ENCODE results near the gene KIAA1755.

KIAA1755 gene

DNA sequence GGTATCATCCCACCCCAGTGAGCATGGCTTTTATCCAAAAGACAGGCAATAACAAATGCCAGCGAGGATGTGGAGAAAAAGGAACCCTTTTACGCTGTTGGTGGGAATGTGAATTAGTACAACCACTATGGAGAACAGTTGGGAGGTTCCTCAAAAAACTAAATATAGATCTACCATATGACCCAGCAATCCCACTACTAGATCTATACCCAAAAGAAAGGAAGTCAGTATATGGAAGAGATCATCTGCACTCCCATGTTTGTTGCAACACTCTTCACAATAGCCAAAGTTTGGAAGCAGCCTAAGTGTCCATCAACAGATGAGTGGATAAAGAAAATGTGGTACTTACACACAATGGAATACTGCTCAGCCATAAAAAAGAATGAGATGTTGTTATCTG is 5.9 kb upstream of the KIAA1755 start:
- no peak for DNase-seq (ENCODE audit: extremely low read depth, low read depth)
- TF ChIP-seq, protein P1, sequence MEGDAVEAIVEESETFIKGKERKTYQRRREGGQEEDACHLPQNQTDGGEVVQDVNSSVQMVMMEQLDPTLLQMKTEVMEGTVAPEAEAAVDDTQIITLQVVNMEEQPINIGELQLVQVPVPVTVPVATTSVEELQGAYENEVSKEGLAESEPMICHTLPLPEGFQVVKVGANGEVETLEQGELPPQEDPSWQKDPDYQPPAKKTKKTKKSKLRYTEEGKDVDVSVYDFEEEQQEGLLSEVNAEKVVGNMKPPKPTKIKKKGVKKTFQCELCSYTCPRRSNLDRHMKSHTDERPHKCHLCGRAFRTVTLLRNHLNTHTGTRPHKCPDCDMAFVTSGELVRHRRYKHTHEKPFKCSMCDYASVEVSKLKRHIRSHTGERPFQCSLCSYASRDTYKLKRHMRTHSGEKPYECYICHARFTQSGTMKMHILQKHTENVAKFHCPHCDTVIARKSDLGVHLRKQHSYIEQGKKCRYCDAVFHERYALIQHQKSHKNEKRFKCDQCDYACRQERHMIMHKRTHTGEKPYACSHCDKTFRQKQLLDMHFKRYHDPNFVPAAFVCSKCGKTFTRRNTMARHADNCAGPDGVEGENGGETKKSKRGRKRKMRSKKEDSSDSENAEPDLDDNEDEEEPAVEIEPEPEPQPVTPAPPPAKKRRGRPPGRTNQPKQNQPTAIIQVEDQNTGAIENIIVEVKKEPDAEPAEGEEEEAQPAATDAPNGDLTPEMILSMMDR (IDR thresholded peaks at IDR 0.05; ENCODE audit: low read depth, low read length, missing control alignments): no peak
- H3K4me3 ChIP-seq (replicated peaks; ENCODE audit: low read depth, low read length): no peak overlapping the region

DNA sequence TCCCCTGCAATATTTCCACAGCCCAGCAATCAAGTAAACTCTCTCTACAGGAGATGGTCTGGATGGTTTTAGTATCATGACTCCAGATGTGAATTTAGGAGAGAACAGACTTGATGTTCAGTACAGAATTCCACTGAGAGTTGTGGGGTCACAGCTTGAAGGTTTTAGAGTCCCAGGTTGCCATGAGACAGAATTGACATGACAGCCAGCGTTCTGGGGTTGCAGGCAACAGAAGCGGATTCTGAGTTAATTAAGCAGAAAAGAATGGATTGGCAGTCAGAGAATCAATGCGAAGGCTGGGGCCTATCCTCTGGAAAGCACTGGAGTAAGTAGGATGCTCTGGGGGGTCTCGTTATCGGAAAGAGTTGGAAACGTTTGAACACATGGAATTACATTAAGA is 2.4 kb upstream of the KIAA1755 start:
- DNase-seq (ENCODE audit: extremely low read depth, low read depth): no peak
- no peak overlapping the region for H3K4me3 ChIP-seq (replicated peaks; ENCODE audit: low read depth, low read length)
- TF ChIP-seq, protein P1 (IDR thresholded peaks at IDR 0.05; ENCODE audit: low read depth, low read length, missing control alignments): no peak

DNA sequence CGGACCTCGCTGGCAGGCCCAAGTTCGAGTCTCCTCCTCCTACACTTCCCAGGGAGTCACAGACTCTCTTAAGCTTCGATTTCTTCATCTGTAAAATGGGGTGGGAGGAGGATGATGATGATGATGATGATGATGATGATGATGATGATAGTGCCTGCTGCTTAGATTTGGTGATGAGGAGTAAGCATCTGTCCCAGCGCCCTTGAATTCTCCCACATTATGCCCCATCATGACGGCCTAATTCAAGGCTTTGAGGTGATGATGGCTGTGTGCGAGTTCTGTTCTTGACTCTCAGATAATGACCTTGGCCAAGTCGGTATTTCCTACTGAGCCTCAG is 487 bp upstream of the KIAA1755 start:
- H3K4me3 ChIP-seq (replicated peaks; ENCODE audit: low read depth, low read length): 0 out of 2 replicates have a peak overlapping the region, but pooled peaks have one; percentile 18
- TF ChIP-seq, protein P1 (IDR thresholded peaks at IDR 0.05; ENCODE audit: low read depth, low read length, missing control alignments): no peak

DNA sequence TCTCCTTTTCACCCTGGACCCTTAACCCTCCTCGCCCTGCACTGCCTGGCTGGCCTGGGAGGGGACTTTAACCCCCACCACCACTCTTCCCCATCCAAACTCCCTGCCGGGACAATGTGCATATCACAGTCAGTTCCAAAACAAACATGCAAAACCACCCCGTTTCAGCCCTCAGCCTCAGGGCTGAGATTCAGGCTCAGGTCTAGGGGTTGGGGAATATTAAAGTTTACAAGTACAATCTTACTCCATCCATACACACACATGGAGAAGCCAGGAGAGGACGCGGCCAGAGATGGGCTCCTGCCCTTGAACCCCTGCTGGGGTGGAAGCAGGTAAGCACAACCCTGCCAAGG is 534 bp downstream of the KIAA1755 start:
- H3K4me3 ChIP-seq (replicated peaks; ENCODE audit: low read depth, low read length): peak overlapping the region; percentile 22
- DNase-seq (ENCODE audit: extremely low read depth, low read depth): no peak
- TF ChIP-seq, protein P1 (IDR thresholded peaks at IDR 0.05; ENCODE audit: low read depth, low read length, missing control alignments): no peak

More for the DNA sequence above, 487 bp upstream of the KIAA1755 start:
- no peak for DNase-seq (ENCODE audit: extremely low read depth, low read depth)

DNA sequence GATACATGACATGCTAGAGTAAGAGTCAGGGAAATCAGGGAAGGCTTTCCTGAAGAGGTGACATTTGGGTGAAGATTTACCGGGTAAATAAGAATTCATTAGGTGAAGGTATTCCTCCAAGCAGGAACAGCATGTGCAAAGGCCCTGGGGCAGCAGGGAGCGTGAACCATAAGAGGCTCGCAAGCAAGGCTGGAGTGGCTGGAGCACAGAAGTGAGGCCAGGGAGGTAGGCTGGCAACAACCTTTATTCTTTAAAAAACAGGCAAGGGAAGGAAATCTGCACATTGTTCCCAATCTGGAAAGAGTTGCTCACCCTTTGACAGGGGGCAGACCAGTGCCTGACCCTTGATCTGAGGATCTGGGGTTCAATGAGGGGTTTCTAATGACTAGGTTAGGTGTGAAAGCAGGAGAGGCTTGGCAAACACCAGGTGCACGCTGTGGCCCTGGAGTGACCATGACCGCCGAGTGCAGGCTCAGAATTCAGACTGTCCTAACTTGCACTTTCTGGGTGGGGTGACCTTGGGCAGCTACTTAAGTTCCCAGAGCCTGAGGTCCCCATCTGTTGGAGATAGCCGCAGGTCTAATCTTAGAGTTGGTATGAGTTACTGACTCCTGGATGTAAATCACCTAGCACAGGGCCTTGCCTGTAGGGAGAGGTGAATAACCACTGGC is 1.9 kb downstream of the KIAA1755 start:
- H3K4me3 ChIP-seq (replicated peaks; ENCODE audit: low read depth, low read length): no peak overlapping the region
- TF ChIP-seq, protein P1 (IDR thresholded peaks at IDR 0.05; ENCODE audit: low read depth, low read length, missing control alignments): no peak
- no peak for DNase-seq (ENCODE audit: extremely low read depth, low read depth)

DNA sequence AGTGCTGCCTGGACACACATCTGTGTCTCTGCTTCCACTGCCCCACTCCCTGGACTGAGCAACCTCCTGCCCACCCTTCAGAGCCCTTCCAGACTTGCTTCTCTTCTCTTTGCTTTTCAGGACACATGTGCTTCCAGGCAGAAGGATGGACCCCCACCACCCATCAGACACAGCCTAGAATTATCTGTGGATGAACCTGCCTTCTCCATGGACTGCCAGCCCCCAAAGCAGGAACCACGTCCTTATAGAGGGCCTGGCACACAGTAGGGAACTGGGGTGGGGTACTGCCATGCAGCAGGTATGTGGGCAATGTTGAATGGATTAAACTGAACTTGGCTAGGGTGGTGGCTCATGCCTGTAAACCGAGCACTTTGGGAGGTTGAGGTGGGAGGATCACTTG is 3.6 kb downstream of the KIAA1755 start:
- H3K4me3 ChIP-seq (replicated peaks; ENCODE audit: low read depth, low read length): no peak overlapping the region
- TF ChIP-seq, protein P1 (IDR thresholded peaks at IDR 0.05; ENCODE audit: low read depth, low read length, missing control alignments): no peak
- no peak for DNase-seq (ENCODE audit: extremely low read depth, low read depth)

DNA sequence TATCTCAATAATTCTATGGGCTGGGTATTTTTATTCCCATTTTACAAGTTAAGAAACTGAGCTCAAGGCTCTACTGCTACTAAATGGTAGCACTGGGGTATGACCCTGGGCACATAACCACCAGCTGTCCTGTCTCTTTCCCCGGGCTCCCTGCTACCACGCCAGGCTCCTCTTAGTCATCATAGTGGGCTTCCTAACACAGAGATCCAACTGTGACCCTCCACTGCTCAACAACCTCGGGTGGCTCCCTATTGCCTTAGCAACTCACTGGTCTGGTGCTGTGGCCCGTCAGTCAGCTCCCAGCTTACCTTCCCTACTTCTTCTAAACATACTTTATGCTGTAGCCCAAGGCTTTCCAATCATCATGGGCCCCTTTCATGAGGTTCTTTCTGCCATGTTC is 4.5 kb downstream of the KIAA1755 start:
- no peak for DNase-seq (ENCODE audit: extremely low read depth, low read depth)
- TF ChIP-seq, protein P1 (IDR thresholded peaks at IDR 0.05; ENCODE audit: low read depth, low read length, missing control alignments): no peak
- H3K4me3 ChIP-seq (replicated peaks; ENCODE audit: low read depth, low read length): no peak overlapping the region
